ENCODE measurements around the gene MRPL58. TPM values are rescaled to one million over a fixed set of nuclear protein-coding genes. Genes with fewer than 3 reads are reported as not detected.

The MRPL58 gene
- total RNA-seq, 1 experiment from 2014 or later, result 41.0 TPM

DNA sequence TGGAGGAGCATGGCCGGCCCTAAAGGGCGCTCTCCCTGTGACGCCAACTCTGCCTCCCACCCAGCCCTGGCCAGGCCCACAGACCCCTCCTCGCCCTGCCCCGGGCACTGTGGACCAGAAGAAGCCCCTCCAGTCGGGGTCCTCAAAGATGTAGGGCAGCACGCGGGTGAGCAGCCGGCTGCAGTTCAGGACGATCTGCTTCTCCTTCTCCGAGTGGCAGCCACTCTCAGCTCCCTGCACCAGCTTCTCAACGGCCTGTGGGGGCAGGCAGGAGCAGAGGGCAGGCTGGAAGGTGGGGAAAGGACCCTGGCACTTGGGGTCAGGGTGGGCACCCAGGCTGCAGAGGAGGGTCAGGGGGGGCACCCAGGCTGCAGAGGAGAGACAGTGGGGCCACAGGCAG, 48.8 kb upstream of the MRPL58 start:
- Histone ChIP-seq H3T11ph (ENCODE audit: low read length) (no peak overlapping the region), H3K79me1 (ENCODE audit: insufficient read depth, low read depth, low read length, poor library complexity, severe bottlenecking) (no peaks in the 10 kb centered on the region), H4K8ac (replicated peaks; ENCODE audit: insufficient read length, low read depth, low read length) (no peak overlapping the region), H3K4ac (ENCODE audit: low read depth, low read length) (no peak overlapping the region), H2AK5ac (ENCODE audit: insufficient read length, low read length) (no peak overlapping the region), H2AFZ (ENCODE audit: low read length) (no peak overlapping the region), H2BK5ac (ENCODE audit: insufficient read length, low read length) (no peak overlapping the region), H3K14ac (ENCODE audit: insufficient read depth, low read length) (no peak overlapping the region), H3K23ac (ENCODE audit: insufficient read length, low read depth, low read length) (no peak overlapping the region), H2BK120ac (ENCODE audit: low read depth, low read length, poor library complexity, severe bottlenecking) (no peak overlapping the region), H3K4me2 (ENCODE audit: insufficient read depth, insufficient read length, low read length) (no peak overlapping the region), H2BK15ac (ENCODE audit: low read depth, low read length) (no peak overlapping the region), H2BK20ac (ENCODE audit: low read depth, low read length, poor library complexity, severe bottlenecking) (no peak overlapping the region), H3K9ac (ENCODE audit: extremely low read depth, insufficient read length, low read length) (no peak overlapping the region), H4K20me1 (ENCODE audit: control insufficient read depth, insufficient read depth, insufficient read length) (peaks cover 3% of the 10 kb centered on the region), H2BK12ac (ENCODE audit: insufficient read length, low read depth, low read length) (no peak overlapping the region), H3K18ac (ENCODE audit: insufficient read length, low read depth, low read length) (no peak overlapping the region), H4K5ac (ENCODE audit: insufficient read length, low read depth, low read length) (no peak overlapping the region), H3K27me3 (ENCODE audit: insufficient read depth, low read length) (no peaks in the 10 kb centered on the region), H3K4me1 (ENCODE audit: insufficient read depth, low read length) (no peaks in the 10 kb centered on the region), H3K9me3 (ENCODE audit: control insufficient read depth, low read depth, low read length) (no peaks in the 10 kb centered on the region), H3K27ac (ENCODE audit: insufficient read length, low read depth, low read length) (no peak overlapping the region), H3K23me2 (ENCODE audit: insufficient read length, low read depth, low read length, poor library complexity, severe bottlenecking) (no peaks in the 10 kb centered on the region), H4K91ac (ENCODE audit: insufficient read length, low read depth, low read length) (no peak overlapping the region), H3K56ac (ENCODE audit: insufficient read length, low read depth, low read length) (no peak overlapping the region), H3K79me2 (ENCODE audit: insufficient read depth, low read length) (no peaks in the 10 kb centered on the region)
- no CpG with 5 or more reads among the region's 12 CpGs for WGBS (ENCODE audit: extremely low coverage, insufficient read length, low lambda C conversion rate)
- Mint-ChIP-seq H3K4me1 (peaks cover 10 to 14% of the 10 kb centered on the region in 2 experiments), H3K36me3 (ENCODE audit: insufficient read depth in 1 of 3, low read depth in 3 of 3) (peaks cover 0 to 2% (median 0%) of the 10 kb centered on the region in 3 experiments; a peak in 1 of 7 replicates), H3K27ac (peak overlapping the region in 1 of 3 experiments; percentile 59; a peak in 1 of 7 replicates), H3K4me3 (no peak overlapping the region; a peak in 1 of 5 replicates), H3K27me3 (ENCODE audit: low read depth) (peaks cover 25% of the 10 kb centered on the region), H3K9me3 (peaks cover 0 to 2% of the 10 kb centered on the region in 2 experiments; a peak in 1 of 5 replicates)
- TF ChIP-seq, protein P1, sequence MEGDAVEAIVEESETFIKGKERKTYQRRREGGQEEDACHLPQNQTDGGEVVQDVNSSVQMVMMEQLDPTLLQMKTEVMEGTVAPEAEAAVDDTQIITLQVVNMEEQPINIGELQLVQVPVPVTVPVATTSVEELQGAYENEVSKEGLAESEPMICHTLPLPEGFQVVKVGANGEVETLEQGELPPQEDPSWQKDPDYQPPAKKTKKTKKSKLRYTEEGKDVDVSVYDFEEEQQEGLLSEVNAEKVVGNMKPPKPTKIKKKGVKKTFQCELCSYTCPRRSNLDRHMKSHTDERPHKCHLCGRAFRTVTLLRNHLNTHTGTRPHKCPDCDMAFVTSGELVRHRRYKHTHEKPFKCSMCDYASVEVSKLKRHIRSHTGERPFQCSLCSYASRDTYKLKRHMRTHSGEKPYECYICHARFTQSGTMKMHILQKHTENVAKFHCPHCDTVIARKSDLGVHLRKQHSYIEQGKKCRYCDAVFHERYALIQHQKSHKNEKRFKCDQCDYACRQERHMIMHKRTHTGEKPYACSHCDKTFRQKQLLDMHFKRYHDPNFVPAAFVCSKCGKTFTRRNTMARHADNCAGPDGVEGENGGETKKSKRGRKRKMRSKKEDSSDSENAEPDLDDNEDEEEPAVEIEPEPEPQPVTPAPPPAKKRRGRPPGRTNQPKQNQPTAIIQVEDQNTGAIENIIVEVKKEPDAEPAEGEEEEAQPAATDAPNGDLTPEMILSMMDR (conservative IDR thresholded peaks at IDR 0.05), result peak; percentile 49
- peak; percentile 65 for DNase-seq
